Measurements from ENCODE around the gene CDH22.

Gene CDH22

DNA sequence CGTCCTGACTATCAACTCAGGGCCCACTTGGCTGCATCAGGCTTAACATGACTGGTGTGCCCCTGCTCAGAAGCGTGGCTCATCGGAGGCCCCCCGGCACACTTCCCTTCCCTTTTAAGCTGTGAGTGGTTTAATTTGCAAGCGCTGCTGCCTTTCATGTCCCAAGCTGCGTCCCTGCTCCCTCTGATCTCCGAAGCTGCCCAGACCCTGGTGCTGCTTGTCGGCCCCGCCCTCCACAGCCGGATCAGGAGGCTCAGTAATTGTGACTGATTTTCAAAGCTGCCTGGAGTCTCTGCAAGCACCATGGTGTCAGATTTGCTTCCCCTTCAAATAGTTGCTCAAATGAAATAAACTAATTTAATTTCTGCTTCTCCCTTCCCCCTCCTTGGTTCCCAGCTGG lies 71.1 kb downstream of the CDH22 start:
- Histone ChIP-seq H3K27me3 (ENCODE audit: low read depth, low read length) (peaks cover 60% of the 10 kb centered on the region), H3K27ac (ENCODE audit: low read length) (no peak overlapping the region), H3K4me3 (ENCODE audit: low read length) (no peak overlapping the region), H3K9me3 (ENCODE audit: insufficient read depth, low read length) (no peaks in the 10 kb centered on the region), H3K9ac (ENCODE audit: low read length) (no peak overlapping the region), H4K20me1 (ENCODE audit: insufficient read depth, low read length) (no peaks in the 10 kb centered on the region), H2AFZ (ENCODE audit: low read depth, low read length) (no peak overlapping the region), H3K4me2 (ENCODE audit: low read length) (no peak overlapping the region), H3K4me1 (ENCODE audit: low read length) (no peaks in the 10 kb centered on the region), H3K79me2 (ENCODE audit: low read length) (no peaks in the 10 kb centered on the region), H3K36me3 (replicated peaks; ENCODE audit: low read depth, low read length) (no peaks in the 10 kb centered on the region)
- TF ChIP-seq, protein P1, sequence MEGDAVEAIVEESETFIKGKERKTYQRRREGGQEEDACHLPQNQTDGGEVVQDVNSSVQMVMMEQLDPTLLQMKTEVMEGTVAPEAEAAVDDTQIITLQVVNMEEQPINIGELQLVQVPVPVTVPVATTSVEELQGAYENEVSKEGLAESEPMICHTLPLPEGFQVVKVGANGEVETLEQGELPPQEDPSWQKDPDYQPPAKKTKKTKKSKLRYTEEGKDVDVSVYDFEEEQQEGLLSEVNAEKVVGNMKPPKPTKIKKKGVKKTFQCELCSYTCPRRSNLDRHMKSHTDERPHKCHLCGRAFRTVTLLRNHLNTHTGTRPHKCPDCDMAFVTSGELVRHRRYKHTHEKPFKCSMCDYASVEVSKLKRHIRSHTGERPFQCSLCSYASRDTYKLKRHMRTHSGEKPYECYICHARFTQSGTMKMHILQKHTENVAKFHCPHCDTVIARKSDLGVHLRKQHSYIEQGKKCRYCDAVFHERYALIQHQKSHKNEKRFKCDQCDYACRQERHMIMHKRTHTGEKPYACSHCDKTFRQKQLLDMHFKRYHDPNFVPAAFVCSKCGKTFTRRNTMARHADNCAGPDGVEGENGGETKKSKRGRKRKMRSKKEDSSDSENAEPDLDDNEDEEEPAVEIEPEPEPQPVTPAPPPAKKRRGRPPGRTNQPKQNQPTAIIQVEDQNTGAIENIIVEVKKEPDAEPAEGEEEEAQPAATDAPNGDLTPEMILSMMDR (IDR thresholded peaks at IDR 0.05; ENCODE audit: low read depth, low read length): no peak

DNA sequence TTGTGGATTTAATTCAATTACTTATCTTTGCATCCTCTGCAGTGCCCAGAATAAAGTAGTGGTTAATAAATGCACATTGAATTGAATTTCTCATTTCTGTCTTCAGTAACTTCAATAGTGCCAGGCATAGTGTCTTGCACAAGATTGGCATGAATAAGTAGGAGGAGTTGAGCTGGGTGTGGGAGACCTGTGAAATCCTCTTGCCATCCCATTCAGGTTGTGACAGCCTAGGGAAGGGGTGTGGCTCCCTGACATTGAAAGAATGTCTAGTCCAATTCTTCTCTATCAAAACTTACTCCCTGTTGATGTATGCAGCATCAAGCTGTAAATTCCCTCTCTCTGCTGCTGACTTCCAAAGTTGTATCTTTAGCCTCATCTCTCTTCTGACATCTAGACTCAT lies 73.2 kb downstream of the CDH22 start:
- no peak overlapping the region for H3K9ac ChIP-seq (ENCODE audit: low read length)
- H3K4me3 ChIP-seq (ENCODE audit: low read length): no peak overlapping the region
- H3K27me3 ChIP-seq (ENCODE audit: low read depth, low read length): peaks cover 74% of the 10 kb centered on the region
- TF ChIP-seq, protein P1 (IDR thresholded peaks at IDR 0.05; ENCODE audit: low read depth, low read length): no peak
- TF ChIP-seq EZH2phosphoT487 (IDR thresholded peaks at IDR 0.05; ENCODE audit: low read depth): no peak
- no peak overlapping the region for H3K4me2 ChIP-seq (ENCODE audit: low read length)
- no peak overlapping the region for H3K27ac ChIP-seq (ENCODE audit: low read length)
- no peaks in the 10 kb centered on the region for H3K4me1 ChIP-seq (ENCODE audit: low read length)
- no peaks in the 10 kb centered on the region for H3K79me2 ChIP-seq (ENCODE audit: low read length)
- no peaks in the 10 kb centered on the region for H3K36me3 ChIP-seq (replicated peaks; ENCODE audit: low read depth, low read length)
- H4K20me1 ChIP-seq (ENCODE audit: insufficient read depth, low read length): peaks cover 5% of the 10 kb centered on the region
- no peaks in the 10 kb centered on the region for H3K9me3 ChIP-seq (ENCODE audit: insufficient read depth, low read length)
- H2AFZ ChIP-seq (ENCODE audit: low read depth, low read length): no peak overlapping the region

DNA sequence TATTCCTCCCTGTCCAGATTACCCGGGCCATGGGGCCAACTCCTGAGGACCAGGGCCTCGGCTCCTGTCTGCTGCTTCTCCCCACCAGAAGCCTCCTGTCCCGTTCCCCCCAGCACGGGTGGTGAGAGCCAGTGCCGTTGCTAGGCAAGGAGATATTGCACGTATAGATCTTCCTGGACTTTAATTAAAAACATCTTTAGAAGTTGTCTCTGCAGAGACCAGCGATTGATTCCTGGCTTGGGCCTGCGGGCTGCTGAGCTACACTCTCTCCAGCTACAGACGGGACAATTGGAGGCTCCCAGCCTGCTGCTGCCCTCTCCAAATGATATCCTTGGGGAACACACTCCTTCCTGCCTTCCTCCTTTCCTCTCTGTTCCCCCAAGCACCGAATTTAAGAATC lies 74.6 kb downstream of the CDH22 start:
- H3K9me3 ChIP-seq (ENCODE audit: insufficient read depth, low read length): no peaks in the 10 kb centered on the region
- no peak overlapping the region for H3K4me3 ChIP-seq (ENCODE audit: low read length)
- H3K36me3 ChIP-seq (replicated peaks; ENCODE audit: low read depth, low read length): no peaks in the 10 kb centered on the region
- H3K27ac ChIP-seq (ENCODE audit: low read length): no peak overlapping the region
- peaks cover 15% of the 10 kb centered on the region for H4K20me1 ChIP-seq (ENCODE audit: insufficient read depth, low read length)
- H3K27me3 ChIP-seq (ENCODE audit: low read depth, low read length): peaks cover 77% of the 10 kb centered on the region
- no peak for TF ChIP-seq EZH2phosphoT487 (IDR thresholded peaks at IDR 0.05; ENCODE audit: low read depth)
- TF ChIP-seq, protein P1 (IDR thresholded peaks at IDR 0.05; ENCODE audit: low read depth, low read length): no peak
- no peak overlapping the region for H3K9ac ChIP-seq (ENCODE audit: low read length)
- H3K79me2 ChIP-seq (ENCODE audit: low read length): no peaks in the 10 kb centered on the region
- H2AFZ ChIP-seq (ENCODE audit: low read depth, low read length): no peak overlapping the region
- no peaks in the 10 kb centered on the region for H3K4me1 ChIP-seq (ENCODE audit: low read length)
- no peak overlapping the region for H3K4me2 ChIP-seq (ENCODE audit: low read length)

DNA sequence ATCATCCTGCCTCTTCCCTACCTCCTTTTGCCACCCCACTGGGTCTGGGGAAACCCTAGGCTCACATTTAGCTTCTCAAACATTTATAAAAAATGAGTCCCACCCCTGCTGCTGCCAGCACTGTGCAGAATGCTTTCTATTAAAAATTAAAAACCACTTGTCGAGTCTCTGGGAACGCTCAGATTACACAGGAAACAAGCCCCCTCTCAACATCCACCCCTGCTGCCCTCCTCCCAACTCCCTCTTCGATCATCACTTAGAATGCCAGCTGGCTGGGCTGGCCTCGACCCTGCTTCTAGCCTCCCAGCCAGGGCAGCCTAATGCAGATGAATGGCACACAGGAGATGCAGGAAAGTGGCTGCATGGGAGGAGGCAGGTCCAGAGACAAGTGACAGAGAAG lies 75.8 kb downstream of the CDH22 start:
- Histone ChIP-seq H3K9me3 (ENCODE audit: insufficient read depth, low read length) (no peaks in the 10 kb centered on the region), H2AFZ (ENCODE audit: low read depth, low read length) (no peak overlapping the region), H3K27me3 (ENCODE audit: low read depth, low read length) (peaks cover 65% of the 10 kb centered on the region), H3K9ac (ENCODE audit: low read length) (no peak overlapping the region), H3K36me3 (replicated peaks; ENCODE audit: low read depth, low read length) (no peaks in the 10 kb centered on the region), H3K79me2 (ENCODE audit: low read length) (no peaks in the 10 kb centered on the region), H4K20me1 (ENCODE audit: insufficient read depth, low read length) (peaks cover 15% of the 10 kb centered on the region), H3K4me2 (ENCODE audit: low read length) (no peak overlapping the region), H3K27ac (ENCODE audit: low read length) (no peak overlapping the region), H3K4me1 (ENCODE audit: low read length) (no peaks in the 10 kb centered on the region), H3K4me3 (ENCODE audit: low read length) (no peak overlapping the region)
- TF ChIP-seq, protein P1 (IDR thresholded peaks at IDR 0.05; ENCODE audit: low read depth, low read length): no peak
- no peak for TF ChIP-seq EZH2phosphoT487 (IDR thresholded peaks at IDR 0.05; ENCODE audit: low read depth)
